H1 (cell line): Measurements from ENCODE around the gene CRYBB2. TPM values are rescaled to one million over a fixed set of nuclear protein-coding genes. Genes with fewer than 3 reads are reported as not detected.

ENCODE experiments used
- BRCA1 ChIP-seq: IDR thresholded peaks from 2 replicates; pipeline ENCODE4 v1.6.1; 2012; ENCODE audit warnings: low read depth, low read length, improper control_type of control experiment
- CHD1 ChIP-seq: IDR thresholded peaks from 2 replicates; pipeline ENCODE4 v1.6.1; 2012; ENCODE audit warnings: low read depth, low read length, improper control_type of control experiment
- KDM5A ChIP-seq: fragments of 200-600 bp; IDR thresholded peaks from 2 replicates; pipeline ENCODE4 v1.7.1; 2012; ENCODE audit warnings: mild to moderate bottlenecking, low read length, inconsistent platforms, mixed read lengths
- polyA plus RNA-seq, 7 experiments: library from polyadenylated mRNA; depleted of rRNA in 3 of 7; stranded (reverse) in 5 of 7; unstranded in 2 of 7; fragments of >200 nt in 5 of 7; fragments of 200-250 nt in 2 of 7; gene quantifications; 1 replicate in 5 of 7; 2 replicates in 1 of 7; 4 replicates in 1 of 7; pipeline versions ENCODE4 v1.2.1 to v1.2.3, GENCODE V29; 2011 to 2013; ENCODE audit warnings: missing spikeins in 2 of 7, mixed read lengths in 2 of 7
- total RNA-seq: library from RNA; stranded (reverse); fragmentation: NEBNext Ultra II Directional; extraction: Animal tissue kit (Norgen Biotek cat#: 25700); gene quantifications from 2 replicates; pipeline ENCODE4 v1.2.1, GENCODE V29; 2021

CRYBB2 gene
- total and polyA plus RNA-seq, 2 of the 8 experiments (the other 6 are each of a cell fraction or from before 2014, with no cell fraction given) = 0.12 TPM; not detected in 1

- no peak for TF ChIP-seq KDM5A
- no peak for TF ChIP-seq BRCA1
- TF ChIP-seq CHD1 = no peak
- TF ChIP-seq, all 59 proteins: peak for 0
Measured at GRCh38 chr22:25186140-25186539, 33.3 kb upstream of the CRYBB2 start (continued).
